ENCODE measurements around the gene DNAI1.

The DNAI1 gene

GRCh38 chr9:34426347-34427074 lies 32.1 kb upstream of the DNAI1 start:
- no peak for TF ChIP-seq CTCF (IDR thresholded peaks at IDR 0.05)

GRCh38 chr9:34428325-34428958 lies 30.2 kb upstream of the DNAI1 start:
- TF ChIP-seq CTCF (IDR thresholded peaks at IDR 0.05) = no peak

GRCh38 chr9:34430843-34431437 lies 27.7 kb upstream of the DNAI1 start:
- no peak for TF ChIP-seq CTCF (IDR thresholded peaks at IDR 0.05)

GRCh38 chr9:34431667-34432066 lies 26.9 kb upstream of the DNAI1 start:
- TF ChIP-seq CTCF (IDR thresholded peaks at IDR 0.05) = no peak

- TF ChIP-seq CTCF (IDR thresholded peaks at IDR 0.05) = peak; percentile 74
Observed at GRCh38 chr9:34437006-34437925, 21.3 kb upstream of the DNAI1 start.

- no peak for TF ChIP-seq CTCF (IDR thresholded peaks at IDR 0.05)
Observed at GRCh38 chr9:34440017-34440416, 18.6 kb upstream of the DNAI1 start.

GRCh38 chr9:34442770-34443169 lies 15.8 kb upstream of the DNAI1 start:
- no peak for TF ChIP-seq CTCF (IDR thresholded peaks at IDR 0.05)

Measured in LNCAP (cell line).